WTC11 (cell line): Measurements from ENCODE around the gene WSCD2. TPM values are rescaled to one million over a fixed set of nuclear protein-coding genes. Genes with fewer than 3 reads are reported as not detected.

Source experiments
- ATAC-seq: fragments of 200-7000 bp; cut with Tn5 transposase; 2 replicates; pipeline ENCODE4 v1.10.0; 2021; ENCODE audit warnings: mild to moderate bottlenecking, moderate library complexity
- CTCF ChIA-PET: fragments of 300-600 bp; sonication (Branson Sonifier 250); formaldehyde crosslinking; loops from one replicate; lab custom pipeline; 2021; ENCODE audit warnings: antibody characterized with exemption; lab: Charles Lee
- POLR2A ChIA-PET: fragments of 350-600 bp; sonication (Branson Sonifier 250); formaldehyde crosslinking; loops from one replicate; lab custom pipeline; 2021; ENCODE audit warnings: antibody characterized with exemption; lab: Charles Lee
- DNase-seq: peaks from one replicate; pipeline ENCODE4 v3.0.0; 2021; ENCODE audit warnings: low spot score
- H3K27ac Mint-ChIP-seq: 2 replicates; pipeline ENCODE4 v1.8.0; 2021; ENCODE audit warnings: mixed read lengths
- H3K27me3 Mint-ChIP-seq: 2 replicates; pipeline ENCODE4 v1.8.0; 2021; ENCODE audit warnings: low read depth, mild to moderate bottlenecking, moderate library complexity, mixed read lengths
- H3K36me3 Mint-ChIP-seq: 2 replicates; pipeline ENCODE4 v1.8.0; 2021; ENCODE audit warnings: mixed read lengths
- H3K4me1 Mint-ChIP-seq: 2 replicates; pipeline ENCODE4 v1.8.0; 2022; ENCODE audit warnings: mixed read lengths
- H3K4me3 Mint-ChIP-seq: 2 replicates; pipeline ENCODE4 v1.8.0; 2021; ENCODE audit warnings: mild to moderate bottlenecking, moderate library complexity, mixed read lengths
- H3K9me3 Mint-ChIP-seq: 2 replicates; pipeline ENCODE4 v1.8.0; 2021; ENCODE audit warnings: mixed read lengths
- ATF1 ChIP-seq: sonication (generic); formaldehyde crosslinking; IDR thresholded peaks from 2 replicates; pipeline ENCODE4 v1.8.1; 2023; ENCODE audit warnings: mild to moderate bottlenecking, moderate library complexity, missing genetic modification reagents
- EMX1 ChIP-seq: fragments of 250-450 bp; sonication (Bioruptor Pico); IDR thresholded peaks from 2 replicates; pipeline ENCODE4 v1.8.0; 2021; ENCODE audit warnings: mild to moderate bottlenecking
- ESRRA ChIP-seq: sonication (generic); formaldehyde crosslinking; IDR thresholded peaks from 2 replicates; pipeline ENCODE4 v1.8.1; 2022; ENCODE audit warnings: mild to moderate bottlenecking, missing genetic modification reagents, borderline replicate concordance
- FOXJ3 ChIP-seq: sonication (generic); formaldehyde crosslinking; IDR thresholded peaks from 2 replicates; pipeline ENCODE4 v1.9.0; 2021; ENCODE audit warnings: missing genetic modification reagents, mild to moderate bottlenecking, borderline replicate concordance
- FOXK1 ChIP-seq: sonication (generic); formaldehyde crosslinking; IDR thresholded peaks from 2 replicates; pipeline ENCODE4 v1.8.0; 2022; ENCODE audit warnings: mild to moderate bottlenecking, moderate library complexity, missing genetic modification reagents
- GRHL2 ChIP-seq: fragments of 250-450 bp; sonication (Bioruptor Pico); IDR thresholded peaks from 2 replicates; pipeline ENCODE4 v1.8.0; 2022; ENCODE audit warnings: mild to moderate bottlenecking, moderate library complexity; ENCODE audit not compliant: insufficient replicate concordance, severe bottlenecking
- GTF2I ChIP-seq: fragments of 250-450 bp; sonication (Bioruptor Pico); conservative IDR thresholded peaks from 2 replicates; pipeline ENCODE4 v1.4.0; 2021; ENCODE audit warnings: mild to moderate bottlenecking
- NFATC4 ChIP-seq: fragments of 250-450 bp; sonication (Bioruptor Pico); IDR thresholded peaks from 2 replicates; pipeline ENCODE4 v1.9.0; 2021; ENCODE audit warnings: mild to moderate bottlenecking
- NFE2L1 ChIP-seq: sonication (generic); formaldehyde crosslinking; IDR thresholded peaks from 2 replicates; pipeline ENCODE4 v1.8.1; 2023; ENCODE audit warnings: missing genetic modification reagents
- NR1H2 ChIP-seq: sonication (generic); formaldehyde crosslinking; IDR thresholded peaks from 2 replicates; pipeline ENCODE4 v1.9.0; 2021; ENCODE audit warnings: mild to moderate bottlenecking, moderate library complexity, missing genetic modification reagents
- NR2C2 ChIP-seq: sonication (generic); formaldehyde crosslinking; IDR thresholded peaks from 2 replicates; pipeline ENCODE4 v1.8.0; 2022; ENCODE audit warnings: mild to moderate bottlenecking, missing genetic modification reagents
- SMAD4 ChIP-seq: sonication (generic); formaldehyde crosslinking; IDR thresholded peaks from 2 replicates; pipeline ENCODE4 v1.8.0; 2022; ENCODE audit warnings: mild to moderate bottlenecking, missing genetic modification reagents
- ZNF138 ChIP-seq: sonication (generic); formaldehyde crosslinking; conservative IDR thresholded peaks from 2 replicates; pipeline ENCODE4 v1.8.1; 2022; ENCODE audit warnings: mild to moderate bottlenecking, moderate library complexity, missing genetic modification reagents
- total RNA-seq: library from RNA; stranded (reverse); gene quantifications from 3 replicates; pipeline ENCODE4 v1.2.3, GENCODE V29; 2021
- TF ChIP-seq, protein P1 (sequence below): fragments of 250-450 bp; sonication (Bioruptor Pico); IDR thresholded peaks from 2 replicates; pipeline ENCODE4 v2.1.2; 2022; ENCODE audit warnings: mild to moderate bottlenecking, moderate library complexity
- TF ChIP-seq, protein P2 (sequence below): fragments of 250-450 bp; sonication (Bioruptor Pico); IDR thresholded peaks from 2 replicates; pipeline ENCODE4 v1.8.0; 2021; ENCODE audit warnings: mild to moderate bottlenecking
- TF ChIP-seq, protein P3 (sequence below): sonication (generic); formaldehyde crosslinking; IDR thresholded peaks from 2 replicates; pipeline ENCODE4 v1.8.0; 2023; ENCODE audit warnings: missing genetic modification reagents, mild to moderate bottlenecking, borderline replicate concordance
- TF ChIP-seq, protein P4 (sequence below): fragments of 250-450 bp; sonication (Bioruptor Pico); IDR thresholded peaks from 2 replicates; pipeline ENCODE4 v1.9.0; 2021; ENCODE audit warnings: mild to moderate bottlenecking, borderline replicate concordance
- TF ChIP-seq, protein P5 (sequence below): sonication (generic); formaldehyde crosslinking; IDR thresholded peaks from 2 replicates; pipeline ENCODE4 v1.8.0; 2022; ENCODE audit warnings: mild to moderate bottlenecking, missing genetic modification reagents
- TF ChIP-seq, protein P6 (sequence below): sonication (generic); formaldehyde crosslinking; IDR thresholded peaks from 2 replicates; pipeline ENCODE4 v1.8.1; 2023; ENCODE audit warnings: mild to moderate bottlenecking, missing genetic modification reagents

Gene WSCD2
- total RNA-seq, 1 experiment from 2014 or later, result 1.1 TPM

DNA sequence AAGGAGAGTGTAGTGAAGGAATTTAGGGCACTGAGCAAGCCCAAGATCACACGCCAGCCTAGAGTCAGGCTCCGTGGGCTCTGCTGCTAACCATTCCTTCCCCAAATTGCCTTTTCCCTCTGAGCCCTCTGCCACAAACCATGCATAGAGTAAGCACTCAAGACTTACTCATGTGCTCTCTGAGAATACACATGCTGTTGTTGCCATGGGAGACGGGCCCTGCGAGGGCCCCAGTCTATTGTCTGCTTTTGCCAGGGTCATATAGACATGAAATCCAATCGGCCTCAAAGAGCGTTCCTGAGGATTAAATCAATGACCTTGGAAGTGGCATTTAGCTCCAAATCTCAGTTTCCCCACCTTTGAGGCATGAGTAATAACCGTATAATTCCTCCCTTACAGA, 48.7 kb upstream of the WSCD2 start (continued):
- TF ChIP-seq, protein P1, sequence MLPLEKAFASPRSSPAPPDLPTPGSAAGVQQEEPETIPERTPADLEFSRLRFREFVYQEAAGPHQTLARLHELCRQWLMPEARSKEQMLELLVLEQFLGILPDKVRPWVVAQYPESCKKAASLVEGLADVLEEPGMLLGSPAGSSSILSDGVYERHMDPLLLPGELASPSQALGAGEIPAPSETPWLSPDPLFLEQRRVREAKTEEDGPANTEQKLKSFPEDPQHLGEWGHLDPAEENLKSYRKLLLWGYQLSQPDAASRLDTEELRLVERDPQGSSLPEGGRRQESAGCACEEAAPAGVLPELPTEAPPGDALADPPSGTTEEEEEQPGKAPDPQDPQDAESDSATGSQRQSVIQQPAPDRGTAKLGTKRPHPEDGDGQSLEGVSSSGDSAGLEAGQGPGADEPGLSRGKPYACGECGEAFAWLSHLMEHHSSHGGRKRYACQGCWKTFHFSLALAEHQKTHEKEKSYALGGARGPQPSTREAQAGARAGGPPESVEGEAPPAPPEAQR (CRISPR knock-in tag), result no peak
- TF ChIP-seq EMX1 (CRISPR knock-in tag), result no peak

DNA sequence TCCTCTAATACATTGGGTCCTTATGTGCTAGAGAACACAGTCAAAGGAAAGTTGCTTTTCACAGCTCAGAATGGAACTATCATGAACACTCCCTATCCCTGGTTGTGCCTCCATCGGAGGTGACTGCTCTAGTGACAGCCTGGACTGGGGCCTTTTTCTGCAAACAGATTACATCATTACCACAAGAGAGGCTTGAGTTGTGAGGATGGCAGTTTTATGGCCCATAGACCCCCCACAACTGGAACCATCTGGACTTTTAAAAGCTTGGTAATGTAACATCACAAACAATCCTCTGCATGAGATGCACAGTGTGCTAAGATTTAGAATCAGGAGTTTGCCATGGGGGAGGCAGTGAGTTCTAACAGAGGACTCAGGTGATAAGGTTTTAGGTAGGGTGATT, 46.6 kb upstream of the WSCD2 start:
- ChIA-PET CTCF (no interaction called here), POLR2A (no interaction called here)
- Mint-ChIP-seq H3K27me3 (no peaks in the 10 kb centered on the region; the same call in 1 of the 2 replicates), H3K36me3 (peaks cover 8% of the 10 kb centered on the region), H3K9me3 (peaks cover 29% of the 10 kb centered on the region), H3K4me1 (0 out of 2 replicates have a peak, but pooled peaks cover 2% of the 10 kb centered on the region), H3K27ac (no peak overlapping the region), H3K4me3 (no peak overlapping the region)
- ATAC-seq (no peak), DNase-seq (no peak)
- no peak for TF ChIP-seq ZNF138 (CRISPR knock-in tag)
- TF ChIP-seq GTF2I (CRISPR knock-in tag), result no peak
- TF ChIP-seq NFE2L1 (CRISPR knock-in tag), result no peak
- TF ChIP-seq NFATC4 (CRISPR knock-in tag), result no peak
- no peak for TF ChIP-seq SMAD4 (CRISPR knock-in tag)
- TF ChIP-seq, protein P2, sequence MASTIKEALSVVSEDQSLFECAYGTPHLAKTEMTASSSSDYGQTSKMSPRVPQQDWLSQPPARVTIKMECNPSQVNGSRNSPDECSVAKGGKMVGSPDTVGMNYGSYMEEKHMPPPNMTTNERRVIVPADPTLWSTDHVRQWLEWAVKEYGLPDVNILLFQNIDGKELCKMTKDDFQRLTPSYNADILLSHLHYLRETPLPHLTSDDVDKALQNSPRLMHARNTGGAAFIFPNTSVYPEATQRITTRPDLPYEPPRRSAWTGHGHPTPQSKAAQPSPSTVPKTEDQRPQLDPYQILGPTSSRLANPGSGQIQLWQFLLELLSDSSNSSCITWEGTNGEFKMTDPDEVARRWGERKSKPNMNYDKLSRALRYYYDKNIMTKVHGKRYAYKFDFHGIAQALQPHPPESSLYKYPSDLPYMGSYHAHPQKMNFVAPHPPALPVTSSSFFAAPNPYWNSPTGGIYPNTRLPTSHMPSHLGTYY, result no peak
- TF ChIP-seq NR1H2 (CRISPR knock-in tag), result no peak
- TF ChIP-seq, protein P3, sequence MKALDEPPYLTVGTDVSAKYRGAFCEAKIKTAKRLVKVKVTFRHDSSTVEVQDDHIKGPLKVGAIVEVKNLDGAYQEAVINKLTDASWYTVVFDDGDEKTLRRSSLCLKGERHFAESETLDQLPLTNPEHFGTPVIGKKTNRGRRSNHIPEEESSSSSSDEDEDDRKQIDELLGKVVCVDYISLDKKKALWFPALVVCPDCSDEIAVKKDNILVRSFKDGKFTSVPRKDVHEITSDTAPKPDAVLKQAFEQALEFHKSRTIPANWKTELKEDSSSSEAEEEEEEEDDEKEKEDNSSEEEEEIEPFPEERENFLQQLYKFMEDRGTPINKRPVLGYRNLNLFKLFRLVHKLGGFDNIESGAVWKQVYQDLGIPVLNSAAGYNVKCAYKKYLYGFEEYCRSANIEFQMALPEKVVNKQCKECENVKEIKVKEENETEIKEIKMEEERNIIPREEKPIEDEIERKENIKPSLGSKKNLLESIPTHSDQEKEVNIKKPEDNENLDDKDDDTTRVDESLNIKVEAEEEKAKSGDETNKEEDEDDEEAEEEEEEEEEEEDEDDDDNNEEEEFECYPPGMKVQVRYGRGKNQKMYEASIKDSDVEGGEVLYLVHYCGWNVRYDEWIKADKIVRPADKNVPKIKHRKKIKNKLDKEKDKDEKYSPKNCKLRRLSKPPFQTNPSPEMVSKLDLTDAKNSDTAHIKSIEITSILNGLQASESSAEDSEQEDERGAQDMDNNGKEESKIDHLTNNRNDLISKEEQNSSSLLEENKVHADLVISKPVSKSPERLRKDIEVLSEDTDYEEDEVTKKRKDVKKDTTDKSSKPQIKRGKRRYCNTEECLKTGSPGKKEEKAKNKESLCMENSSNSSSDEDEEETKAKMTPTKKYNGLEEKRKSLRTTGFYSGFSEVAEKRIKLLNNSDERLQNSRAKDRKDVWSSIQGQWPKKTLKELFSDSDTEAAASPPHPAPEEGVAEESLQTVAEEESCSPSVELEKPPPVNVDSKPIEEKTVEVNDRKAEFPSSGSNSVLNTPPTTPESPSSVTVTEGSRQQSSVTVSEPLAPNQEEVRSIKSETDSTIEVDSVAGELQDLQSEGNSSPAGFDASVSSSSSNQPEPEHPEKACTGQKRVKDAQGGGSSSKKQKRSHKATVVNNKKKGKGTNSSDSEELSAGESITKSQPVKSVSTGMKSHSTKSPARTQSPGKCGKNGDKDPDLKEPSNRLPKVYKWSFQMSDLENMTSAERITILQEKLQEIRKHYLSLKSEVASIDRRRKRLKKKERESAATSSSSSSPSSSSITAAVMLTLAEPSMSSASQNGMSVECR, result no peak
- TF ChIP-seq, protein P4, sequence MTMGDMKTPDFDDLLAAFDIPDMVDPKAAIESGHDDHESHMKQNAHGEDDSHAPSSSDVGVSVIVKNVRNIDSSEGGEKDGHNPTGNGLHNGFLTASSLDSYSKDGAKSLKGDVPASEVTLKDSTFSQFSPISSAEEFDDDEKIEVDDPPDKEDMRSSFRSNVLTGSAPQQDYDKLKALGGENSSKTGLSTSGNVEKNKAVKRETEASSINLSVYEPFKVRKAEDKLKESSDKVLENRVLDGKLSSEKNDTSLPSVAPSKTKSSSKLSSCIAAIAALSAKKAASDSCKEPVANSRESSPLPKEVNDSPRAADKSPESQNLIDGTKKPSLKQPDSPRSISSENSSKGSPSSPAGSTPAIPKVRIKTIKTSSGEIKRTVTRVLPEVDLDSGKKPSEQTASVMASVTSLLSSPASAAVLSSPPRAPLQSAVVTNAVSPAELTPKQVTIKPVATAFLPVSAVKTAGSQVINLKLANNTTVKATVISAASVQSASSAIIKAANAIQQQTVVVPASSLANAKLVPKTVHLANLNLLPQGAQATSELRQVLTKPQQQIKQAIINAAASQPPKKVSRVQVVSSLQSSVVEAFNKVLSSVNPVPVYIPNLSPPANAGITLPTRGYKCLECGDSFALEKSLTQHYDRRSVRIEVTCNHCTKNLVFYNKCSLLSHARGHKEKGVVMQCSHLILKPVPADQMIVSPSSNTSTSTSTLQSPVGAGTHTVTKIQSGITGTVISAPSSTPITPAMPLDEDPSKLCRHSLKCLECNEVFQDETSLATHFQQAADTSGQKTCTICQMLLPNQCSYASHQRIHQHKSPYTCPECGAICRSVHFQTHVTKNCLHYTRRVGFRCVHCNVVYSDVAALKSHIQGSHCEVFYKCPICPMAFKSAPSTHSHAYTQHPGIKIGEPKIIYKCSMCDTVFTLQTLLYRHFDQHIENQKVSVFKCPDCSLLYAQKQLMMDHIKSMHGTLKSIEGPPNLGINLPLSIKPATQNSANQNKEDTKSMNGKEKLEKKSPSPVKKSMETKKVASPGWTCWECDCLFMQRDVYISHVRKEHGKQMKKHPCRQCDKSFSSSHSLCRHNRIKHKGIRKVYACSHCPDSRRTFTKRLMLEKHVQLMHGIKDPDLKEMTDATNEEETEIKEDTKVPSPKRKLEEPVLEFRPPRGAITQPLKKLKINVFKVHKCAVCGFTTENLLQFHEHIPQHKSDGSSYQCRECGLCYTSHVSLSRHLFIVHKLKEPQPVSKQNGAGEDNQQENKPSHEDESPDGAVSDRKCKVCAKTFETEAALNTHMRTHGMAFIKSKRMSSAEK (CRISPR knock-in tag), result no peak
- TF ChIP-seq, protein P5, sequence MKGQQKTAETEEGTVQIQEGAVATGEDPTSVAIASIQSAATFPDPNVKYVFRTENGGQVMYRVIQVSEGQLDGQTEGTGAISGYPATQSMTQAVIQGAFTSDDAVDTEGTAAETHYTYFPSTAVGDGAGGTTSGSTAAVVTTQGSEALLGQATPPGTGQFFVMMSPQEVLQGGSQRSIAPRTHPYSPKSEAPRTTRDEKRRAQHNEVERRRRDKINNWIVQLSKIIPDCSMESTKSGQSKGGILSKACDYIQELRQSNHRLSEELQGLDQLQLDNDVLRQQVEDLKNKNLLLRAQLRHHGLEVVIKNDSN (CRISPR knock-in tag), result no peak
- TF ChIP-seq GRHL2, result no peak
- no peak for TF ChIP-seq FOXK1
- no peak for TF ChIP-seq ATF1 (CRISPR knock-in tag)
- no peak for TF ChIP-seq NR2C2 (CRISPR knock-in tag)
- TF ChIP-seq, protein P6, sequence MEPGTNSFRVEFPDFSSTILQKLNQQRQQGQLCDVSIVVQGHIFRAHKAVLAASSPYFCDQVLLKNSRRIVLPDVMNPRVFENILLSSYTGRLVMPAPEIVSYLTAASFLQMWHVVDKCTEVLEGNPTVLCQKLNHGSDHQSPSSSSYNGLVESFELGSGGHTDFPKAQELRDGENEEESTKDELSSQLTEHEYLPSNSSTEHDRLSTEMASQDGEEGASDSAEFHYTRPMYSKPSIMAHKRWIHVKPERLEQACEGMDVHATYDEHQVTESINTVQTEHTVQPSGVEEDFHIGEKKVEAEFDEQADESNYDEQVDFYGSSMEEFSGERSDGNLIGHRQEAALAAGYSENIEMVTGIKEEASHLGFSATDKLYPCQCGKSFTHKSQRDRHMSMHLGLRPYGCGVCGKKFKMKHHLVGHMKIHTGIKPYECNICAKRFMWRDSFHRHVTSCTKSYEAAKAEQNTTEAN (CRISPR knock-in tag), result no peak
- TF ChIP-seq ESRRA (CRISPR knock-in tag), result no peak
- no peak for TF ChIP-seq FOXJ3
